Stimulated activated CD8-positive, alpha-beta memory T cell treated with anti-CD3 and anti-CD28 coated beads, Interleukin-12 subunit alpha, Interleukin-12 subunit beta, amount 100 ng/mL, for 4 hours (primary cell): ENCODE data around the gene TNFRSF1A.

ENCODE experiments used
- DNase-seq: peaks from one replicate; pipeline ENCODE4 v3.0.0-alpha.2; 2020; ENCODE audit warnings: low read depth

Gene TNFRSF1A

DNA sequence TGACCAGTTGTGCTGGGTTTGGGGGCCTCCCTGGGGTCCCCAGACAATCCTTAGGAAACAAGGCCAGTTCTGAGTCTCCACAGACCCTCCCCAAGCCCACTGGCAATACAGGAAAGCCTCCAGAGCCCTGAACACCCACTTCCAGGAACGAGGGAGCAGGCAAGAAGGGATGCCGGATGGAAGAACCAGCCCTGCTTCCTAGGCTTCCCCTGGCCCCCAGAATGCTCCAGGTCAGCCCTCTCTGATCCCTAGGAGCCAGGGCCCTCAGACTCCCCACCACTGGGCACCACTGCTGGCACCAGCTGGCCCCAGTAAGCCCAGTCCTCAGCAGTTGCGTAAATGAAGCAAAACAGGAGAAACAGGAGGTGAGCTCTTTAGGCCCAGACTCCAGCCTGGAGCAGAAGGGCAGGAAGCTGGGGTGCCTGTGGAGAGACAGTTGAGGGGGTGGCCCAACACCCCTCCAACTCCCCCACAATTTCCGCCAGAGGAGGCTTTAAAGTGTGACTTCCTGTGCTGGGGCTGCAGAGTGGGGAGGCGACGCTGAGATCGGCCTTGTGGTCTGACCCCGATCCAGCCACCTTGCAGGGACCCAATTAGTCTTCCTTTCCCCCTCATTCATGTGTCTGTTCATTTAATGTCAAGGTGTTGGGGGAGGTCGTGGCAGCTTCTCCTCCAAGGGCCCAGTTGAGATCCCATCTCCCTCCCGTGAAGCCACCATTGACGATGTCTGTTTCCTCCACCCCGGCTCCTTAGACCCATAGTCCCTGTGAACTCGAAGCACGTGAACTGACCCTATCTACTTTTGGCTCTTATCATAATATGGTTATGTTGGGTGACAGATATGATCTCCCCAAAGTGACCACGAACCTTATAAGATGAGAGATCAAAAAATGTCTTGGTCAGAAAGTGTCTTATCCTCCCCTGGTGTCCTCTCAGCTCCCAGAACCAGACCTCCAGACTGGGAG lies 4.7 kb downstream of the TNFRSF1A start:
- peak; percentile 58 for DNase-seq

DNA sequence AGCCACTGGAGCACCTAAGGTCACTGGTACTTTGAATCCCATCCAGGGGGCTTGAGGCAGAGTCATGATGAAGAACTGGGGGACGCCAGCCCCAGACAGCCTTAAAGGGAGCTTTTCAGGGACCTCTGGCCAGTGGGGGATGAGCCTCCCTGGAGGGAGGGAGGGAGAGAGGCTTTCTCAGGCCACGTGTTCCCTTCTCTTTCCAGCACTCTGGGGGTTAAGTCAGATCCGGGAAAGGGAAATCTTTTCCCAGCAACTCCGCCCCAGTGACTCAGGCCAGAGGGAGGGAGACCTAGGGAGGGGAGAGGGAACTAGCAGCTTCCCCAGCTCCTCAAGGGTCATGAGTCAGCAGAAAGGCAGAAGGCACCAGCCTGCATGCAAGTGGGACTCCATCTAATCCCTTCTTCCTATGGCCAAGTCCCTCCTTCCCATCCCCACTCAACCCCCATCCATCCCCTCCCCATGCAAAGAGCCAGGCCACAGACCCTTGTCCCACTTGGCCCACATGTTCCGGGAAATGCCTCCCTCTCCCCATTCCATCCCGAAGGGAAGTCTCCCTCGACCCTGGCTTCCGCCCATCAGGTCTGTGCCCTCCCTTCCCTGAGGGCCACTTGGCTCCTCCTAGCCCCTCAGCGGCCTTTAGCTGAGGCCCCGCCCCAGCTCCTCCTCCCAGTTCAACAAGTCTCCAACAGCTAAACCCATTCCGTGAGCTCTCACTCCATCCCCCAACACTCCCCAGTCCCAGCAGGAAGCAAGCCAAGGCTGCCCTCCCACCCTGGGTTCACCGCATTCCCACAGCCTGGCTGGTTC lies 5.6 kb downstream of the TNFRSF1A start:
- DNase-seq: peak; percentile 44

DNA sequence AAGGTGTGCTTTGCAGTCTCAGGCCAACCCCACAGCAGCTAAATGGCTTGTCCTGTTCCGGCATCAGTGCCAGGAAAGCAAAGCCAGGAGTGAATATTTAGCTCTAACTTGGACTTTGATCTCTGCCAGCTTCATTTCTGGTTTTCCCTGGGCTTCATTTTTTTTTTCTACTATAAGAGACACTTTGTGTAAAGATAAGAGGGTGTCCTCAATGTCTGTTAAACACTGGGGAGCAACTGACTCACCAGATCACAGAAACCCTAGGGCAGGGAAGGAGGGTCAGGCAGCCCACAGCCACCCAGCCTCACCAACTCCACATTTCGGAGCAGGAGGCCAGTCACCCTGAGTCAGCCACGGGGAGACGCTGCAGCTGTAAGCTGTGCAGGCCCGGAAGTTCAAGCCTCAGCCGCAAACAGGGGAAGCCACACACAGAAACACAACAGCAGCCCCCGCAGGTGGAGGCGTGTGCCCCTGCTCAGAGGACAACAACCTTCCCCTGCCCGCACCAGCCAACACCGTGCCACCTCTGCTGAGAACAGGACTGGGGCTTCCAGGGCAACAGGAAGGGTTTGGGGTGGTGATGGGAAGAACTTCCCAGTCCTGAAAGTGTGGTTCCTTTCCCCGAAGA lies 6.3 kb downstream of the TNFRSF1A start:
- peak; percentile 86 for DNase-seq

DNA sequence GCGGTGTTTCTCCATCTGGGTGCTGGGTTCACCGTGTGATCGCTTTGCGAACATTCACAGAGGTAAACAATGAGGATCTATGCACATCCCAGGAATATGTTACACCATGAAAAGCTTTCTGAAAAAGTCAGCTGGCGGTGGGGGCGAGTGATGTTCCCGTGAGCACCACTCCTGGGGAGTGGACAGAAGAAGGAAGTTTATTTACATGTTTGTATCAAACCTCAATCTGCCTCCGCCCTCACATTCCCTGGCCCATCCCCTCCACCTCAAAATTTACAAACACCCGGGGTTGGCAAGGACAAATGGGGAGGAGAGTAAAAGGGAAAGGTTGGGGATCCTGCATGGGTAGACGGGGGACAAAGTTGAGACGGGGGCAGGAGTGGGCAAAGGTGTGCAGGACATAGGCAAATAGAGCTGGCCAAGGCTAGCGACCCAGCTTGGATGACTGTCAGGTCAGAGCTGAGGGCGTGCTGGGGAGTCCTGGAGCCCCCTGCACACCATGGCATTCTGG lies 6.9 kb downstream of the TNFRSF1A start:
- DNase-seq: no peak

DNA sequence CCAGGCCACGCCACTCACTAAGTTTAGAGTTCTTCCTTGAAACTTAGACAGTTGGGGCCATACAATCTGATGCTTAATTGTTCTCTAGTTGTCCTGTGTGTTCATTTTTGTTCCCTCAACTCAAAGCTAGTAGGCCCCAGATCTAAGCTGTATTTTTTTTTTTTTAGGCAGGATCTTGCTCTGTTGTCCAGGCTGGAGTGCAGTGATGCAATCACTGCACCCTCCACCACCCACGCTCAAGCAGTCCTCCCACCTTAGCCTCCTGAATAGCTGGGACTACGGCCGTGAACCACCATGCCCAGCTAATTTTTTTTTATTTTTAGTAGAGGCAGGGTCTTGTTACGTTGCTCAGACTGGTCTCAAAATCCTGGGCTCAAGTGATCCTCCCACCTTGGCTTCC lies 7.5 kb downstream of the TNFRSF1A start:
- no peak for DNase-seq

DNA sequence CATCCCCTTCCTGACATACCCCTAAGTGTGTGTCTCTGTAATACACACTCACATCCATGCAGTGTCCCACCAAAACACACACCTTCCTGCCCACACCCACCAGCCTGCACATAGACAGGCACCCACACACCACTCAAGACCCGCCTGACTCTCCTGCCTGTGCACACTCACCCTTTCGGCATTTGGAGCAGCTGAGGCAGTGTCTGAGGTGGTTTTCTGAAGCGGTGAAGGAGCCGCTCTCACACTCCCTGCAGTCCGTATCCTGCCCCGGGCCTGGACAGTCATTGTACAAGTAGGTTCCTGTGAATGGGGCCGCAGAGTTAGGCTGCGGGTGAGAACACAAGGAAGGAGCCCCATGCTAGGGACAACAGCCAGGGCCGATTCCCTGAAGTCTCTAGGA lies 8.3 kb downstream of the TNFRSF1A start:
- DNase-seq: no peak

DNA sequence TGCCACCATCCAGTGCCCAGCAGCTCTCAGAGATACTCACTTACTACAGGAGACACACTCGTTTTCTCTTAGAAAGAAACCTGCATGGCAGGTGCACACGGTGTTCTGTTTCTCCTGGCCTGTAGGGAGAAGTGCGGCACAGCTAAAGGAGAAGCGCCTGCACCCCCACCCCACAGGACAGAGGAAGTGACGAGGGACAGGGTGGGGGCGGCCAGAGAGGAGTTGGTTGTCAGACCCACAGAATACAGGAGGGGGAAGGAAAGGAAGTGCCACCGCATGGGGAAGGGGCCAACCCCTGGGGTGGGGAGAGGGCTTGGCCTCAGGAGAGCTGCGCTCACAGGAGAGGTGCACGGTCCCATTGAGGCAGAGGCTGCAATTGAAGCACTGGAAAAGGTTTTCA lies 8.8 kb downstream of the TNFRSF1A start:
- DNase-seq: no peak

DNA sequence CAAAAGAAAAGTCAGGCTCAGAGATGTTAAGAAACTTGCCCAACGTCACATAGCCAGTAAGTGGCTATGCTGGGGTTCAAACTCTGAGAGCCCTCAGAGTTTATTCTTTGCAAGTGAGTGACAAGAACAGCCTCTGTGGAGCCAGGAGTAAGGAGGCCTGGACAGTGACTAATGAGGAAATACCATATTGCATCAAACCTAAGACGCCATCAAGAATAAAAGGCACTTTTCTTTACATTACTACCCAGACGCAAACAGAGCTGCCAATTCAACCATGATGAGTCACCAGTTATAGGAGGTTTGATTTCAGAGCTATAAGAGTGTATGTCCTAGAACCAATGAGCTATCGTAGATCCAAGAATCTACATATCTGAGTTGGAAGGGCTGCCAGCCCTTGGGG lies 9.4 kb downstream of the TNFRSF1A start:
- no peak for DNase-seq

DNA sequence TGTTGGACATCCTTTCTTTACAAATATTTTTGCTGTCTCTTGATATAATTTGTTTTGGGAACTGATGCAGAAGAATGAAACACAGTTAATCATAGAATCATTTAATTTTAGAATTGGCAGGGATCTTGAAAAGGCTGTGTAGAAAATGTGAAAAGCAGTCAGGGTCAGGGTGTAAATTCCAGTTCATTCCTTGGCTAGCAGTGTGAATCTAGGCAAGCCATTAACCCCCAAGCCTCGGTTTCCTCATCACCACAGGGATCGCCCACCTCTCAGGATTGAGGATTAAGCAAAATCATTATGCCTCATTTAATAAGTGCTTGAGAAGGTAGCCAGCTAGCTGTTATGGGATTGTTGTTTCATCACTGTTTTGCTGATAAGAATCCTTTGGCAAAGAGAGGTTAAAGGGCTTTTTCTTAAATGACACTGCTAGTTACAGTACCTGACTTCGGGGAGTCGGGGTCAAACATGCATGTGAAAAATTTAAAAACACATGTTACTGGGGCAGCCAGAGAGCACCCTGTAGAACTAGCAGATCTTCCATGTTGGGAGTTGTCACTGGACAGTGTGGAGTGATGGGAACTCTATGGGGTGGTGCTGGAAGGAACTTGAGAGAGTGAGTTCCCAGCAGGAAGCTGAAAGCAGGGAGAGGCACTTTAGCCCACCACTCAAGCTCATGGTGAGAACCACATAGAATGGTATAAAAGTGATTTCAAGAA lies 10.7 kb downstream of the TNFRSF1A start:
- no peak for DNase-seq

DNA sequence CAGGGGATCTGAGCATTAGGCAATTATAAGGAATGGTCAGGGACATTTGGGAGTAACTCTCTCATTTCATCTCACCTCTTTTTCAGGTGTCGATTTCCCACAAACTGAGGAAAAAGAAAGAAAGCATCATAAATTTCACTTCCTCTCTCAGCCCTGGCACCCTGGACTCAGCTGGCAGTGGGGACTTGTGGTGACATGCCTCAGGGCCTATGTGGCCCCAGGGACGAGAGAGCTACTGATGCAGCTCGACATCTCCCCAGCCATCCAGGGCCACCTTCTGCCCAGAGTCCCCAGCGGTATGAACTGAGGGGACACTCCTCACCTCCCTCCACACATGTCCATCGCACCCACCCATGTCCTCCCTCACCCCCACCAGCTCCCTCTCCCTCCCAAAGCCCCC lies 11.7 kb downstream of the TNFRSF1A start:
- DNase-seq: no peak

DNA sequence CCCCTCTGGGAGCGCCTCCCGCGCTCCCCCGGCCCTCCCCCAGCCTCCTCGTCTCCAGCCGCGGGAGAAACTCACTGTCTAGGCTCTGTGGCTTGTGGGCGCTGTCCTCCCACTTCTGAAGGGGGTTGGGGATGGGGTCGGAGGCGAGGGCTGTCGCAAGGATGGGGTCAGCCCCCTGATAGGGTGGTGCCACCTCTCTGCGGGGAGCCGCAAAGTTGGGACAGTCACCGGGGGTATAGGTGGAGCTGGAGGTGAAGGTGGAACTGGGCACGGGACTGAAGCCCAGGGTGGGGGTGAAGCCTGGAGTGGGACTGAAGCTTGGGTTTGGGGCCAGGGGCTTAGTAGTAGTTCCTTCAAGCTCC lies 12.2 kb downstream of the TNFRSF1A start:
- DNase-seq: no peak

DNA sequence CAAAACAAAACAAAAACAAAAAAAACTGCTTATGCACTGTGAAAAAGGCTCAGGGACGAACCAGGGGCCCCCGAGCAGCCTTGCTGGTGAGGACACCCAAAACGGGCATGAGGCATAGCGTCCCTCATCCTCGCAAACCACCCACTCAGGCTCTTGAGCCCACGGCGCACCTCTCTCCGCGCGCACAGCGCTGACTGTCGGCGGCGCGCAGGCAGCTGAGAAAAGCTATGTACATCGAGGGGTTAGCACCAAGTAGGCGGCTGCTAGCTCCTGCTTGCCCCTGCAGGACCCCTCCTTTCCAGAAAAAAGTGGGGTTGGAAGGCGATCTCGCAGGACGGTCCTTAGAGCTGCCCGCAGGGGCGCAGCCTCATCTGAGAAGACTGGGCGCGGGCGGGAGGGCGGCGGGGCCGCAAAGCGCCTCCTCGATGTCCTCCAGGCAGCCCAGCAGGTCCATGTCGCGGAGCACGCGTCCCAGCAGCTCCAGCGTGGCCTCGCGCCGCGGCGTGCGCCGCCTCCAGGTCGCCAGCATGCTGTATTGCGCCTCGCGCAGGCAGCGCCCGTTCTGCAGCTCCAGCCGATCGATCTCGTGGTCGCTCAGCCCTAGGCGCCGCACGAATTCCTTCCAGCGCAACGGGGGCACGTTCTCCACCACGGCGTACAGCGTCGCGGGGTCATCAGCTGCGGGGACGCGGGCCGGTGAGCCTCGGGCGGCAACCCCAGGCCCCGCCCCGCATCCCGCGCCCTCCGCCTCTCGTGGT lies 12.8 kb downstream of the TNFRSF1A start:
- no peak for DNase-seq

DNA sequence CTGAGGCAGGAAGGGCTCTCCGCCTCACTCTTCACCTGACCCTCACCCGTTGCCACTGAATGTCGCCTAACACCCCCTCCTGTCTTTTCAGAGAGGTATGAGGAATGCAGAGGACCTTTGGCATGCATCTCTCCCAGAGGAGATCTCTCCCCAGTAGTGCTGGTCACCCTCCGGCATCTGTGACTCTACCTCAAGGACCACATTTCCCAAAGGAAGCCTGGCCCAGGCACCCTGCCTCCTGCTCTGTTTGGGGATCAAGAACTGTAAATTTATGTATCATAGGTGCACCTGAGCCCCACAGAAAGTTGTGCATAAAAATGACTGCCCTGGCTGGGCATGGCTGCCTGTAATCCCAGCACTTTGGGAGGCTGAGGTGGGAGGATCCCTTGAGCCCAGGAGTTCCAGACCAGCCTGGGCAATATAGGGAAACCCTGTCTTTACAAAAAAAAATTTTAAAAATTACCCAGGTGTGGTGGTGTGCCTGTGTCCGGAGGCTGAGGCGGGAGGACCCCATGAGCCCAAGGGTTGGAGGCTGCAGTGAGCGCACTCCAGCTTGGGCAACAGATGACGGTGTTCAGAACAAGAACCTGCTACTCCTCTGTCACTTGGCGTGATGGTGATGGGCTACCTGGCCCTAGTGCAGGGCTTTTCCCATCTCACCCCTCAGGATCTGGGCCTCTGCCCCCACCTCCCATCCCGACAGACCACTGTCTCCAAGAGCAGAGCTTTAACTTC lies 13.7 kb downstream of the TNFRSF1A start:
- no peak for DNase-seq

DNA sequence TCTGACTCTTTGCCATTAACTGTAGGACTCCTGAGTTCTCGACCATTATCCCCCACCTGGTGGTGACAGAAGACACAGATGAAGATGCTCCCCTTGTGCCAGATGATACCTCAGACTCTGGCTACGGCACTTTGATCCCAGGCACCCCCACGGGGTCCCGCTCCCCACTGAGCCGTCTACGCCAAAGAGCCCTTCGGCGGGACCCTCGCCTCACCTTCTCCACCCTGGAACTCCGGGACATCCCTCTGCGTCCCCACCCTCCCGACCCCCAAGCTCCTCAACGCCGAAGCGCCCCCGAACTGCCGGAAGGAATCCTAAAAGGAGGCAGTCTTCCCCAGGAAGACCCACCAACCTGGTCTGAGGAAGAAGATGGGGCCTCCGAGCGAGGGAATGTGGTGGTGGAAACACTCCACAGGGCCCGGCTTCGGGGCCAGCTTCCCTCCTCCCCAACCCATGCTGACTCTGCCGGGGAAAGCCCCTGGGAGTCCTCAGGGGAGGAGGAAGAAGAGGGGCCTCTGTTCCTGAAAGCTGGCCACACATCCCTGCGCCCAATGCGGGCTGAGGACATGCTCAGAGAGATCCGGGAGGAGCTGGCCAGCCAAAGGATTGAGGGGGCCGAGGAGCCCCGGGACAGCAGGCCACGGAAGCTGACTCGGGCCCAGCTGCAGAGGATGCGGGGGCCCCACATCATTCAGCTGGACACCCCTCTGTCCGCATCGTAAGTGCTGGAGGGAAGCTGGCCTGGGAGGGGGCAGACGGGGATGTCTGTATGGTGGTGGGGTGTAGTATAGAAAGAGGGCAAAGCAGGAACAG lies 14.4 kb downstream of the TNFRSF1A start:
- DNase-seq: no peak

DNA sequence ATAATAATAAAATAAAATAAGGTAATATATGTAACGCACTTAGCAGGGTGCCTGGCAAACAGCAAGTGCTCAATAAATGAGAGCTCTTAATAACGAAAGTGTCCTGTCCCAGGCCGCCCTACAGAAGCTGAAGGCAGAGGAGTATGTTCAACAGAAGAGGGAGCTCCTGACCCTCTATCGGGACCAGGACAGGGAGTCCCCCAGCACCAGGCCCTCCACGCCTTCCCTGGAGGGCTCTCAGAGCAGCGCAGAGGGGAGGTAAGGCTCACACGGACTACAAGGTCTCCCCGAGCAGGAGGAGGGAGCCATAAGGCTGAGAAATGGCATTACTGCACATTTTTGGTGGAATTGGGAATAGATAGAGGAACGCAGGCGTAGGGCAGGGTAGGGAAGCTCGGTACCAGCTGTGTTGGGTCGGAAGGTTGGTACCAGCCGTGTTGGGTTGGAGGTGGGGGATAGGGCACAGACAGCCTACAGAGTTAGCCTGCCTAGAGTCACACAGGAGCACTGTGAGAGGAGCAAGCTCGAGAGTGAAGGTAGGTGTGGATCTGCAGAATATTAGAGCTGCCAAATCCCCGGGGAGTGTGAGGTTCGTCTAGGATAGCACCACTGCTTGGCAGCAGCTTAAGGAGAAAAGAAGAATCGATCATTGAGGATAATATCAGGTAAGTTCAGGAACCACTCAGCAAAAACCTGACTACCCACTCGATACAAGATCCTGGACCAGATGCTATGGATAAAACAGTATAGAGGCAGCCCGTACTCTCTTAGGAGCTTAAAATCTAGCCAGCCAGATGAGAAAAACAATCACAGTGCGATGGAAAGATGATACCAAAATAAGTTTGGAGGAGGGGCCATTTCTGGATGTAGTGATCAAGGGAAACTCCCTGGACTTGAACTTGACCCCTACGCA lies 15.3 kb downstream of the TNFRSF1A start:
- no peak for DNase-seq

DNA sequence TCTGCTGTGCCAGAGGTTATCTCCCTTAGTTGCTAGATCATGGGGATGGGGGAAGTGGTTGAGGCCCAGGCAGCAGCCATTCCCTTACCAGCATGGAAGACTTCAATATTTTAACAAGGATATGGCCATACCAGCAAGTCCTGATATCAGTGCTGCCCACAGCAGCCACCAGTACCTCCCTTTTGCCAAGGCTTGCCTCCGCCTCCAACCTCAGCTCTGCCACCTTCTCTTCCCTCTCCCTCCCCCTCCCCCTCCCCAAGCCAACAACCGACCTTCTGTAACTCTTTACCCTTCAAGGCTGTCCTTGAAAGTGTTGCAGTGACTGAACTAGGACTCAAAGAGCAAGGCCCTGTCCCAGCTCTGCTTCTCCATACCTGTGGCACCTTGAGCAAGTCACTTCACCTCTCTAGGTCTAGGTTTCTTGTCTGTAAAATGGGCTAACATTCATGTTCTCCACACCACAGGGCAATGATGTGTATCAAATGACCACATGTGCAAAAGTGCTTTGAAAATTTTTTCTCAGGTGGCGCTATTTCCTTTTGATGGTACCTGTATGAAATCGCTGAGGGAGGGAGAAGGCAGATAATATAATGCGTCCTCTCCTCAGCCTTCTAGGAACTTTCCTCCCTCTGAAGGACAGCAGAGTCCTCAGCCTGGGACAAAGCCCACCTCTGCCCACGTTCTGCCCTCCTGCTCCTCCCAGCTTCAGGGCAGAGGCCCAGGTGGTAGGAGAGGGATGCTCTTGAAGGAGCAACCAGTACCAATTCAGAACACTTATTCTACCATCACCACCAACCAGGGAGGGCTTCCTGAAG lies 16.7 kb downstream of the TNFRSF1A start:
- no peak for DNase-seq

DNA sequence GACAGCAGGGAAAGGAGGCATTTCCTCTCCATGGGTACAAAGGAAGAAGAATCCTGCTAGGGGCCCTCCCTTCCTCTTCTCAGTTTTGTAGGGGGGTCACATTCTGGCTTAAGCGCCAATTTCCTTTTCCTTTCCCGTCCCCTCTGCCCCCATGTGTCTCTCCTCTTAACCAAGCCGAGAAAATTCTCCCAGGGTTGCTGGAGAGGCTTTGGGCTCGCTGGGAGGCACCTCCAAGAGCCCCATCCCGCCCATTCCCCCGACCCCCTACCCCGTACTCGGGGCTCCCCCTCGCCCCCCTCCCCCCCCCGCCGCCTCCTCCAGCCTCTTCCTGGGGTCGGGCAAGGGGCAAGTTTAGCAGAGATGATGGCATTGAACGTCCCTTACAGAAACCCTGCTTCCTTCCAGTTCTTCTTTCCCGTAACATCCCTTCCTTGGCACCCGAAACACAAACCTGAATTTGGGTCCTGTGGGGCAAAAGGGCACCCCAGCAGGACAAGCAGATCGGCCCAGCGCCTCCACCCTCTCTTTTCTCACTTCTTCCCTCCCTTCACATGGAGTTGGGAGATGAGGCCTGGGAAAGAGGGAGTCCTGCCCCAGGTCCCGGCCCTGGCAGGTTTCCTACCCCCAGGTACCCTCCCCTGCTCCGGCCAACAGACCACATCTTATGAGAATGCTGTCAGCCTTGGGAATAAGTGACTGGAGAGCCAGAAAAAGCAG lies 17.7 kb downstream of the TNFRSF1A start:
- no peak for DNase-seq
